ENCODE measurements around the gene ANKRD18A. TPM values are rescaled to one million over a fixed set of nuclear protein-coding genes. Genes with fewer than 3 reads are reported as not detected.
"Not testable (repeated sequence)": the region's sequence is repeated elsewhere in the genome, so short reads cannot be mapped to it uniquely, and the experiment has no call there.

The ANKRD18A gene
- total and polyA plus RNA-seq, 7 donors, result 0.03 to 1.5 TPM; not detected in 5

- peak in 1 of 4 donors; percentile 49 for ATAC-seq
- Histone ChIP-seq H3K27me3 (ENCODE audit: insufficient read depth in 3 of 3, low read length in 2 of 3) (peaks cover 3 to 77% (median 11%) of the 10 kb centered on the region in 3 donors), H3K9me3 (peaks cover 4% of the 10 kb centered on the region), H3K4me1 (peaks cover 14% of the 10 kb centered on the region), H3K27ac (no peak overlapping the region), H3K36me3 (ENCODE audit: insufficient read depth in 1 of 2, low read depth in 1 of 2) (no peaks in the 10 kb centered on the region), H3K4me3 (peak overlapping the region; percentile 53)
- no peak for TF ChIP-seq CTCF (IDR thresholded peaks at IDR 0.05)
- intact Hi-C loops (cut with DNase I), result no loop called here
- DNase-seq, result peak in 1 of 2 donors; percentile 50
- 1% methylated on average over 38 to 67 of the region's 67 CpGs for WGBS, 3 donors
Measured at GRCh38 chr9:38621434-38622287, 1.3 kb upstream of the ANKRD18A start.

GRCh38 chr9:38619556-38620447 lies 594 bp downstream of the ANKRD18A start:
- Histone ChIP-seq H3K4me3 (no peak overlapping the region), H3K27me3 (ENCODE audit: insufficient read depth in 3 of 3, low read length in 2 of 3) (peaks cover 3 to 76% (median 11%) of the 10 kb centered on the region in 3 donors), H3K36me3 (ENCODE audit: insufficient read depth in 1 of 2, low read depth in 1 of 2) (no peaks in the 10 kb centered on the region), H3K4me1 (peaks cover 14% of the 10 kb centered on the region), H3K27ac (no peak overlapping the region), H3K9me3 (peaks cover 4% of the 10 kb centered on the region)
- intact Hi-C loops (cut with DNase I), result no loop called here
- no peak for TF ChIP-seq CTCF (IDR thresholded peaks at IDR 0.05)
- DNase-seq (no peak), ATAC-seq (no peak)
- 2 to 4% (median 4%) methylated on average over 55 to 58 of the region's 58 CpGs for WGBS, 3 donors

GRCh38 chr9:38598029-38598745 lies 22.2 kb downstream of the ANKRD18A start:
- H3K27me3 ChIP-seq (ENCODE audit: insufficient read depth in 3 of 3, low read length in 2 of 3); H3K4me3 ChIP-seq; H3K4me1 ChIP-seq; DNase-seq; ATAC-seq; intact Hi-C loops (cut with DNase I); H3K27ac ChIP-seq; H3K36me3 ChIP-seq (ENCODE audit: insufficient read depth in 1 of 2, low read depth in 1 of 2); H3K9me3 ChIP-seq: not testable (repeated sequence)
- 29 to 41% (median 37%) methylated on average over 2 of the region's 2 CpGs for WGBS, 3 donors

GRCh38 chr9:38595117-38595516 lies 25.3 kb downstream of the ANKRD18A start:
- intact Hi-C loops (cut with DNase I); H3K4me3 ChIP-seq; H3K4me1 ChIP-seq; ATAC-seq; H3K27me3 ChIP-seq (ENCODE audit: insufficient read depth in 3 of 3, low read length in 2 of 3); H3K9me3 ChIP-seq; DNase-seq; H3K27ac ChIP-seq; H3K36me3 ChIP-seq (ENCODE audit: insufficient read depth in 1 of 2, low read depth in 1 of 2): not testable (repeated sequence)
- 75 to 88% (median 83%) methylated on average over 3 of the region's 3 CpGs for WGBS, 3 donors

GRCh38 chr9:38591346-38592063 lies 28.9 kb downstream of the ANKRD18A start:
- intact Hi-C loops (cut with DNase I); H3K36me3 ChIP-seq (ENCODE audit: insufficient read depth in 1 of 2, low read depth in 1 of 2); H3K4me3 ChIP-seq; H3K27me3 ChIP-seq (ENCODE audit: insufficient read depth in 3 of 3, low read length in 2 of 3); H3K4me1 ChIP-seq; DNase-seq; H3K9me3 ChIP-seq; H3K27ac ChIP-seq: not testable (repeated sequence)
- ATAC-seq, result peak in 3 of 4 donors; percentile 21 to 44 (median 40)
- WGBS, 3 donors, result 27 to 42% (median 35%) methylated on average over 9 of the region's 9 CpGs

- H3K4me1 ChIP-seq; H3K27me3 ChIP-seq (ENCODE audit: insufficient read depth in 3 of 3, low read length in 2 of 3); intact Hi-C loops (cut with DNase I); ATAC-seq; H3K27ac ChIP-seq; H3K9me3 ChIP-seq; H3K36me3 ChIP-seq (ENCODE audit: insufficient read depth in 1 of 2, low read depth in 1 of 2); H3K4me3 ChIP-seq; DNase-seq: not testable (repeated sequence)
- 47 to 77% (median 64%) methylated on average over 3 of the region's 3 CpGs for WGBS, 3 donors
Measured at GRCh38 chr9:38583765-38584164, 36.6 kb downstream of the ANKRD18A start.

- H3K4me3 ChIP-seq; H3K27me3 ChIP-seq (ENCODE audit: insufficient read depth in 3 of 3, low read length in 2 of 3); DNase-seq; H3K36me3 ChIP-seq (ENCODE audit: insufficient read depth in 1 of 2, low read depth in 1 of 2); intact Hi-C loops (cut with DNase I); H3K27ac ChIP-seq; ATAC-seq; H3K9me3 ChIP-seq; H3K4me1 ChIP-seq: not testable (repeated sequence)
- WGBS, 3 donors, result 69 to 75% (median 72%) methylated on average over 3 of the region's 3 CpGs
Measured at GRCh38 chr9:38580112-38580511, 40.3 kb downstream of the ANKRD18A start.

GRCh38 chr9:38576181-38576580 lies 44.2 kb downstream of the ANKRD18A start:
- H3K4me1 ChIP-seq; intact Hi-C loops (cut with DNase I); H3K4me3 ChIP-seq; DNase-seq; H3K27ac ChIP-seq; H3K36me3 ChIP-seq (ENCODE audit: insufficient read depth in 1 of 2, low read depth in 1 of 2); H3K27me3 ChIP-seq (ENCODE audit: insufficient read depth in 3 of 3, low read length in 2 of 3); ATAC-seq; H3K9me3 ChIP-seq: not testable (repeated sequence)
- 22 to 29% (median 29%) methylated on average over 1 of the region's 1 CpG for WGBS, 3 donors
